Pancreas (tissue), 10 donors: Measurements from ENCODE around the gene KIAA0825. TPM values are rescaled to one million over a fixed set of nuclear protein-coding genes. Genes with fewer than 3 reads are reported as not detected.

Experiments used
- ATAC-seq, 4 donors: fragments of 200-7000 bp; cut with Tn5 transposase; one replicate each; pipeline versions ENCODE4 v1.8.0 to v1.9.1; 2020; ENCODE audit warnings: mild to moderate bottlenecking in 4 of 4, moderate library complexity in 4 of 4
- DNase-seq, 6 donors: peaks; one replicate each; pipeline ENCODE4 v3.0.0-alpha.2; 2020
- FAIRE-seq: peaks from 2 replicates; lab custom pipeline; 2012; peaks lifted over from hg19 to GRCh38; lab: Jason Lieb, UNC
- H3K27ac ChIP-seq, 4 donors: fragments of 200-600 bp; sonication (generic); 1 replicate in 3 of 4; 2 replicates in 1 of 4; pipeline versions ENCODE4 v1.5.0 to v1.8.0; 2020
- H3K27me3 ChIP-seq, 4 donors: fragments of 200-600 bp; one replicate each; pipeline ENCODE4 v1.8.0; 2021
- H3K36me3 ChIP-seq, 3 donors: fragments of 200-600 bp; sonication (generic) in 1 of 3; one replicate each; pipeline versions ENCODE4 v1.5.0 to v1.8.0; 2020 to 2021
- H3K4me1 ChIP-seq, 3 donors: fragments of 200-600 bp; one replicate each; pipeline ENCODE4 v1.8.0; 2021
- H3K4me3 ChIP-seq, 4 donors: fragments of 200-600 bp; sonication (generic) in 2 of 4; one replicate each; pipeline versions ENCODE4 v1.5.0 to v1.8.0; 2020 to 2021
- H3K9me3 ChIP-seq, 4 donors: fragments of 200-600 bp; one replicate each; pipeline ENCODE4 v1.8.0; 2021
- WGBS, 2 donors: extraction: QIAGEN DNeasy Blood & Tissue Kit; methylation state at CpG; one replicate each; pipeline ENCODE4 v1.1.7; 2013; 5-methylcytosine and 5-hydroxymethylcytosine counted together
- intact Hi-C, 3 donors: fragments of 100-400 bp; cut with DNase I; formaldehyde crosslinking; loops; one replicate each; pipeline versions ENCODE4 v1.11.1 to v1.14.2; 2022
- polyA plus RNA-seq, 2 donors: library from polyadenylated mRNA; stranded (reverse); fragments of 200-250 nt; gene quantifications; one replicate each; pipeline ENCODE4 v1.2.3, GENCODE V29; 2013
- total RNA-seq, 6 donors: library from RNA; stranded (reverse); fragmentation: NEBNext Ultra II Directional in 4 of 6; extraction: Animal tissue kit (Norgen Biotek cat#: 25700) in 4 of 6; gene quantifications; one replicate each; pipeline versions ENCODE4 v1.2.1 to v1.2.4, GENCODE V29; 2021 to 2023
- TF ChIP-seq, protein P1 (sequence below), 4 donors: fragments of 200-600 bp; sonication (generic) in 3 of 4; IDR thresholded peaks; one replicate each; pipeline versions ENCODE4 v1.5.0 to v1.8.0; 2021; ENCODE audit warnings: antibody characterized with exemption in 4 of 4
- donor health status: healthy with polysubstance abuse.
- donor health status: DM: no; HTN: no; CAD: no; lungs with moderate emphysema.
- donor health status: DM: no; HTN: no; CAD: no.
- donor health status: control.
- donor health status: control.
- donor health status: Bipolar disorder and iron deficiency.
- donor health status: DM: yes; HTN: yes; CAD: no.
- donor health status: DM: no; HTN: no; CAD: no.
- donor health status: DM: no; HTN: no; CAD: no.
- donor health status: DM: yes; HTN: yes; CAD: no.

Gene KIAA0825
- total and polyA plus RNA-seq, 8 donors: 0.33 to 3.1 (median 2.0) TPM

DNA sequence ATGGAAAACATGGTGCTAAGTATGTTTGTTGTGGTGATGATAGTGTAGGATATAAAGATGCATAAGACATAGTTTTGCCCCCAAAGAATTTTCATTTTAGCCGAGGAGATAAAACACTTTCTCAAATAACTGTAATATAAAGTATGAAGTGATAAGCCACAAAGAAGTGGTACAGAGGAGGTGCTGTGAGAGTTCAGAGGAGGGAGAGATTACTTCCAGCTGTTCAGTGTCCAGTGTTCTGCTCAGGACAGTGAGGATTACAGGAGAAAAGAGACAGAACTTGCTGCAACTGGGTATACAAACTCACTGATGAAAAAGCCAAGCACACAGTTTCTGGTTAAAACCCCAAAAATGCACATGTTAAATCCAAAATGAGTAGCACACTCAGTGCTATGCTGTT, 309.3 kb downstream of the KIAA0825 start:
- Histone ChIP-seq H3K4me3 (no peak overlapping the region), H3K9me3 (no peaks in the 10 kb centered on the region), H3K27ac (no peak overlapping the region), H3K27me3 (no peaks in the 10 kb centered on the region), H3K36me3 (no peaks in the 10 kb centered on the region), H3K4me1 (no peaks in the 10 kb centered on the region)
- WGBS, 2 donors: 61 to 79% methylated on average over 1 of the region's 1 CpG
- intact Hi-C loops: no loop called here
- no peak for FAIRE-seq
- DNase-seq: no peak
- TF ChIP-seq, protein P1, sequence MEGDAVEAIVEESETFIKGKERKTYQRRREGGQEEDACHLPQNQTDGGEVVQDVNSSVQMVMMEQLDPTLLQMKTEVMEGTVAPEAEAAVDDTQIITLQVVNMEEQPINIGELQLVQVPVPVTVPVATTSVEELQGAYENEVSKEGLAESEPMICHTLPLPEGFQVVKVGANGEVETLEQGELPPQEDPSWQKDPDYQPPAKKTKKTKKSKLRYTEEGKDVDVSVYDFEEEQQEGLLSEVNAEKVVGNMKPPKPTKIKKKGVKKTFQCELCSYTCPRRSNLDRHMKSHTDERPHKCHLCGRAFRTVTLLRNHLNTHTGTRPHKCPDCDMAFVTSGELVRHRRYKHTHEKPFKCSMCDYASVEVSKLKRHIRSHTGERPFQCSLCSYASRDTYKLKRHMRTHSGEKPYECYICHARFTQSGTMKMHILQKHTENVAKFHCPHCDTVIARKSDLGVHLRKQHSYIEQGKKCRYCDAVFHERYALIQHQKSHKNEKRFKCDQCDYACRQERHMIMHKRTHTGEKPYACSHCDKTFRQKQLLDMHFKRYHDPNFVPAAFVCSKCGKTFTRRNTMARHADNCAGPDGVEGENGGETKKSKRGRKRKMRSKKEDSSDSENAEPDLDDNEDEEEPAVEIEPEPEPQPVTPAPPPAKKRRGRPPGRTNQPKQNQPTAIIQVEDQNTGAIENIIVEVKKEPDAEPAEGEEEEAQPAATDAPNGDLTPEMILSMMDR (IDR thresholded peaks at IDR 0.05): no peak
- ATAC-seq: no peak

GRCh38 chr5:94308442-94308841, 310.0 kb downstream of the KIAA0825 start:
- Histone ChIP-seq H3K4me1 (no peaks in the 10 kb centered on the region), H3K36me3 (no peaks in the 10 kb centered on the region), H3K27ac (no peak overlapping the region), H3K27me3 (no peaks in the 10 kb centered on the region), H3K9me3 (no peaks in the 10 kb centered on the region), H3K4me3 (no peak overlapping the region)
- ATAC-seq (no peak), DNase-seq (no peak), FAIRE-seq (no peak)
- TF ChIP-seq, protein P1 (IDR thresholded peaks at IDR 0.05): no peak
- WGBS, 2 donors: 67 to 81% methylated on average over 1 of the region's 1 CpG
- intact Hi-C loops: no loop called here

GRCh38 chr5:94304146-94304545, 314.3 kb downstream of the KIAA0825 start:
- Histone ChIP-seq H3K27me3 (no peaks in the 10 kb centered on the region), H3K4me1 (no peaks in the 10 kb centered on the region), H3K36me3 (no peaks in the 10 kb centered on the region), H3K27ac (no peak overlapping the region), H3K9me3 (no peaks in the 10 kb centered on the region), H3K4me3 (no peak overlapping the region)
- TF ChIP-seq, protein P1 (IDR thresholded peaks at IDR 0.05): no peak
- DNase-seq (no peak), ATAC-seq (no peak), FAIRE-seq (no peak)
- intact Hi-C loops: no loop called here
- 89 to 93% methylated on average over 7 of the region's 7 CpGs for WGBS, 2 donors

DNA sequence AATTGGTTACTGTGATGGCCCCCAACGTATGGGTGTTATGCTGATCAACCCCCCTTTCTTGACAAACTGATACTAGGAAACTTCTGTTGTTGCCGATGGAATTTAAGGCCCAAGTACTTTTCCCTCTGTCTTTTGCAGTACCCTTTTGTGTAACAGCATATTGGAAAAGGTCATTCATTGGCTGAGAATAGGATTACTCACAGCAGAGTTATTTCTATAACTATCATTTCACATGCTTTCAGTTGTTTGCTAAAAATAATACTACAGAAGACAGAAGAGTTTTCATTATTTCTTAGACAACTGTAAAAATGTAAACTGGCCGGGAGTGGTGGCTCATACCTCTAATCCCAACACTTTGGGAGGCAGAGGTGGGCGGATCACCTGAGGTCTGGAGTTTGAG, 329.5 kb downstream of the KIAA0825 start:
- ATAC-seq: no peak
- H3K36me3 ChIP-seq: no peaks in the 10 kb centered on the region
- 85 to 89% methylated on average over 4 of the region's 4 CpGs for WGBS, 2 donors
- intact Hi-C loops: no loop called here
- TF ChIP-seq, protein P1 (IDR thresholded peaks at IDR 0.05): no peak
- no peaks in the 10 kb centered on the region for H3K9me3 ChIP-seq
- no peaks in the 10 kb centered on the region for H3K27me3 ChIP-seq
- no peak overlapping the region for H3K4me3 ChIP-seq
- no peak overlapping the region for H3K27ac ChIP-seq
- FAIRE-seq: no peak
- H3K4me1 ChIP-seq: peaks cover 0 to 5% (median 0%) of the 10 kb centered on the region in 3 donors
- DNase-seq: no peak

DNA sequence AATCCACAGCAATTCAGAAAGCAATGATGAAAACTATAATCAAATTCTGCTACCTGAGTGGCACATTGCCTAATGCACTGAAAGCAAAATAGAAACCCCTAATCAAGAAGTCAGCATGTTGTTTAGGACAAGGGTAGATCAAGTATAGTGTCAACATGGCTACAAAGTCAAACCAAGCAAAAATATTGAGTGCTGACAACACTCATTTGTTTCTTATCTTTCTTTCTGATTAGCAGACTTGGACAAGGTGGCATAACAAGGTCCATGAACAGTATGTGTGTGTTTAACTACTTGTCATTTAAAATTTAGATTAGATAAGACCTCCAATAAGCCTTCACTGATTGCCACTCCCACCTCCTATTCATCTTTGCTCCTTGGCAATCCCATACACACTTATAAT, 332.4 kb downstream of the KIAA0825 start:
- H3K4me3 ChIP-seq: no peak overlapping the region
- no peaks in the 10 kb centered on the region for H3K36me3 ChIP-seq
- DNase-seq (no peak), ATAC-seq (peak in 2 of 4 donors; percentile 68), FAIRE-seq (no peak)
- H3K27me3 ChIP-seq: no peaks in the 10 kb centered on the region
- TF ChIP-seq, protein P1 (IDR thresholded peaks at IDR 0.05): no peak
- peaks cover 0 to 5% (median 0%) of the 10 kb centered on the region in 3 donors for H3K4me1 ChIP-seq
- no peaks in the 10 kb centered on the region for H3K9me3 ChIP-seq
- H3K27ac ChIP-seq: no peak overlapping the region
- intact Hi-C loops: no loop called here
